Upper lobe of left lung (tissue), 6 donors: ENCODE results near the gene ECSIT. TPM values are rescaled to one million over a fixed set of nuclear protein-coding genes. Genes with fewer than 3 reads are reported as not detected.
"Not testable (repeated sequence)": the region's sequence is repeated elsewhere in the genome, so short reads cannot be mapped to it uniquely, and the experiment has no call there.

Source experiments
- ATAC-seq, 2 donors: fragments of 200-7000 bp; cut with Tn5 transposase; one replicate each; pipeline ENCODE4 v1.9.1; 2022; ENCODE audit warnings: mild to moderate bottlenecking in 2 of 2, moderate library complexity in 2 of 2; ENCODE audit not compliant: low FRiP score in 2 of 2
- DNase-seq, 2 donors: peaks; one replicate each; pipeline ENCODE4 v3.0.0-alpha.2; 2019 to 2020
- H3K27ac ChIP-seq, 4 donors: fragments of 200-600 bp; sonication (generic); one replicate each; pipeline ENCODE4 v1.5.1; 2016 to 2019
- H3K27me3 ChIP-seq, 4 donors: fragments of 200-600 bp; sonication (generic); one replicate each; pipeline ENCODE4 v1.5.1; 2017 to 2019
- H3K36me3 ChIP-seq, 4 donors: fragments of 200-600 bp; sonication (generic); one replicate each; pipeline ENCODE4 v1.5.1; 2016 to 2019
- H3K4me1 ChIP-seq, 4 donors: fragments of 200-600 bp; sonication (generic); one replicate each; pipeline ENCODE4 v1.5.1; 2018 to 2019
- H3K4me3 ChIP-seq, 4 donors: fragments of 200-600 bp; sonication (generic); one replicate each; pipeline ENCODE4 v1.5.1; 2017 to 2019; ENCODE audit warnings: mild to moderate bottlenecking in 2 of 4, moderate library complexity in 1 of 4
- H3K9me3 ChIP-seq, 4 donors: fragments of 200-600 bp; sonication (generic); one replicate each; pipeline ENCODE4 v1.5.1; 2018 to 2019
- CTCF ChIP-seq, 6 experiments: fragments of 450-650 bp in 4 of 6; fragments of 200-600 bp in 2 of 6; sonication (generic) in 2 of 6; IDR thresholded peaks; one replicate each; pipeline ENCODE4 v1.5.1; 2016 to 2019; ENCODE audit warnings: antibody characterized with exemption in 6 of 6
- EP300 ChIP-seq, 4 donors: sonication (generic); formaldehyde crosslinking; IDR thresholded peaks; one replicate each; pipeline ENCODE4 v1.5.1; 2017; ENCODE audit warnings: antibody characterized with exemption in 4 of 4, control low read depth in 2 of 4
- POLR2A ChIP-seq, 4 donors: fragments of 450-650 bp; IDR thresholded peaks; one replicate each; pipeline ENCODE4 v1.5.1; 2016 to 2017; ENCODE audit warnings: antibody characterized with exemption in 4 of 4, mild to moderate bottlenecking in 2 of 4
- POLR2AphosphoS5 ChIP-seq, 2 donors: sonication (generic); formaldehyde crosslinking; IDR thresholded peaks; one replicate each; pipeline ENCODE4 v1.5.1; 2017; ENCODE audit warnings: antibody characterized with exemption in 2 of 2
- WGBS, 2 donors: methylation state at CpG; one replicate each; pipeline ENCODE4 v1.1.5; 2017 to 2018; 5-methylcytosine and 5-hydroxymethylcytosine counted together
- total RNA-seq, 6 donors: library from RNA; depleted of rRNA in 4 of 6; stranded (reverse); fragments of >200 nt in 4 of 6; gene quantifications; one replicate each; pipeline versions ENCODE4 v1.1.0 to v1.2.1, GENCODE V29; 2016 to 2021
- donor health status: DM: no; HTN: no; CAD: no; lungs with moderate emphysema.
- donor health status: DM: no; HTN: yes; CAD: no; lungs with severe emphysema.

The ECSIT gene
- total RNA-seq, 6 donors from 2014 or later, result 32.1 to 77.5 (median 48.6) TPM

GRCh38 chr19:11460207-11460606 lies 68.7 kb downstream of the ECSIT start:
- no peaks in the 10 kb centered on the region for H3K9me3 ChIP-seq
- ATAC-seq (no peak), DNase-seq (no peak)
- no peaks in the 10 kb centered on the region for H3K4me1 ChIP-seq
- H3K4me3 ChIP-seq, result no peak overlapping the region
- WGBS, 2 donors, result 60% methylated on average over 4 of the region's 4 CpGs
- no peaks in the 10 kb centered on the region for H3K36me3 ChIP-seq
- H3K27ac ChIP-seq, result no peak overlapping the region
- TF ChIP-seq EP300 (IDR thresholded peaks at IDR 0.05) (no peak), CTCF (IDR thresholded peaks at IDR 0.05) (no peak), POLR2AphosphoS5 (IDR thresholded peaks at IDR 0.05) (no peak), POLR2A (IDR thresholded peaks at IDR 0.05) (no peak)
- no peaks in the 10 kb centered on the region for H3K27me3 ChIP-seq

- not testable (repeated sequence) for H3K27me3 ChIP-seq, H3K9me3 ChIP-seq, H3K4me3 ChIP-seq, H3K27ac ChIP-seq, H3K4me1 ChIP-seq, ATAC-seq, DNase-seq, H3K36me3 ChIP-seq
- WGBS, 2 donors, result 69 to 77% methylated on average over 10 to 11 of the region's 11 CpGs
Measured at GRCh38 chr19:11458912-11459311, 70.0 kb downstream of the ECSIT start.

- Histone ChIP-seq H3K9me3 (no peaks in the 10 kb centered on the region), H3K27me3 (no peaks in the 10 kb centered on the region), H3K27ac (no peak overlapping the region), H3K4me3 (no peak overlapping the region), H3K4me1 (no peaks in the 10 kb centered on the region), H3K36me3 (no peaks in the 10 kb centered on the region)
- DNase-seq, result no peak
- 85 to 93% methylated on average over 8 to 19 of the region's 19 CpGs for WGBS, 2 donors
- TF ChIP-seq EP300 (IDR thresholded peaks at IDR 0.05) (no peak), CTCF (IDR thresholded peaks at IDR 0.05) (no peak), POLR2A (IDR thresholded peaks at IDR 0.05) (no peak), POLR2AphosphoS5 (IDR thresholded peaks at IDR 0.05) (no peak)
- ATAC-seq, result no peak
Measured at GRCh38 chr19:11458236-11458900, 70.6 kb downstream of the ECSIT start.

GRCh38 chr19:11457831-11458230 lies 71.1 kb downstream of the ECSIT start:
- WGBS, 2 donors, result 83 to 85% methylated on average over 11 to 20 of the region's 20 CpGs
- peak in 1 of 2 donors; percentile 20 for ATAC-seq
- H3K9me3 ChIP-seq, result no peaks in the 10 kb centered on the region

GRCh38 chr19:11457115-11457514 lies 71.8 kb downstream of the ECSIT start:
- Histone ChIP-seq H3K4me1 (peaks cover 0 to under 1% (median 0%) of the 10 kb centered on the region in 4 donors), H3K36me3 (no peaks in the 10 kb centered on the region), H3K9me3 (no peaks in the 10 kb centered on the region), H3K27me3 (no peaks in the 10 kb centered on the region), H3K4me3 (no peak overlapping the region), H3K27ac (no peak overlapping the region)
- ATAC-seq (no peak), DNase-seq (no peak)
- WGBS, 2 donors, result 38 to 43% methylated on average over 9 to 17 of the region's 18 CpGs
- TF ChIP-seq POLR2A (IDR thresholded peaks at IDR 0.05) (no peak), POLR2AphosphoS5 (IDR thresholded peaks at IDR 0.05) (no peak), CTCF (IDR thresholded peaks at IDR 0.05) (no peak)

More at GRCh38 chr19:11457831-11458230, 71.1 kb downstream of the ECSIT start:
- Histone ChIP-seq H3K4me1 (no peaks in the 10 kb centered on the region), H3K4me3 (no peak overlapping the region), H3K27ac (no peak overlapping the region), H3K27me3 (no peaks in the 10 kb centered on the region), H3K36me3 (no peaks in the 10 kb centered on the region)
- no peak for TF ChIP-seq POLR2A (IDR thresholded peaks at IDR 0.05)
- TF ChIP-seq EP300 (IDR thresholded peaks at IDR 0.05), result no peak
- no peak for TF ChIP-seq POLR2AphosphoS5 (IDR thresholded peaks at IDR 0.05)
- no peak for TF ChIP-seq CTCF (IDR thresholded peaks at IDR 0.05)
- DNase-seq, result no peak
